CD4-positive, alpha-beta T cell treated with Interleukin-2 at 100 ng/mL for 4 hours (primary cell): Measurements from ENCODE around the gene CHAF1B.
A peak's percentile ranks its signal among the peaks of the same experiment; 100 is the strongest.
"Not testable (repeated sequence)": the region's sequence is repeated elsewhere in the genome, so short reads cannot be mapped to it uniquely, and the experiment has no call there.

ENCODE experiments used
- DNase-seq: peaks from one replicate; pipeline ENCODE4 v3.0.0-alpha.2; 2020; ENCODE audit warnings: low spot score

Gene CHAF1B

DNA sequence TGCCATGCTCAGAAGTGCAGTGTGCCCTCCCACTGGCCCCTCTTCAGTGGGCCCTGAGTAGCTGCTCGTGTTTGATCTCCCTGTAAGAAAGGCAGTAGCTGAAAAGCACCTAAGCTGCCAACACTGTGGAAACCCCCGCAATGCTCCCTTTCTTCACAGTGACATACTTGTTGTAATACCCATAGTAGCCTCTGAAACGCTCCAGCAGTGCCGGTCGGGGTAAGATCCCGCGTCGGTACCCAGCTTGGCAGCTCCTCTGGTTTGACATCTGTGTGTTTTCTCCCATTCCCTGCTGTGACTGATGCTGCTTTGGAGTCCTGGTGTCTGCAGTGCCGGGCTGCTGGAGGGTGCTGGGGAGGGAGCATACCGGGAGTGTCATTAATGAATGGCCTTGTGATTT, 3.6 kb downstream of the CHAF1B start:
- no peak for DNase-seq

DNA sequence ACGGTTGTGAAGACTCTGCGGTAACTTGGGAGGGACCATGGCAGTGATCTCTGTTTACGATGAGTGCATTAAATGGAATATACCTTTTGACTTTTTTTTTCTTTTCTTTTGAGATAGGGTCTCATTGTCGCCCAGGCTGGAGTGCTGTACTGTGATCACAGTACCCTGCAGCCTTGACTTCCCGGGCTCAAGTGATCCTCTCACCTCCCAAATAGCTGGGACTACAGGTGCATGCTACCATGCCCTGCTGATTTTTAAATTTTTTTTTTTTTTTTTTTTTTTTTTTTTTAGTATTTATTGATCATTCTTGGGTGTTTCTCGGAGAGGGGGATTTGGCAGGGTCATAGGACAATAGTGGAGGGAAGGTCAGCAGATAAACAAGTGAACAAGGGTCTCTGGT, 6.5 kb downstream of the CHAF1B start:
- not testable (repeated sequence) for DNase-seq

DNA sequence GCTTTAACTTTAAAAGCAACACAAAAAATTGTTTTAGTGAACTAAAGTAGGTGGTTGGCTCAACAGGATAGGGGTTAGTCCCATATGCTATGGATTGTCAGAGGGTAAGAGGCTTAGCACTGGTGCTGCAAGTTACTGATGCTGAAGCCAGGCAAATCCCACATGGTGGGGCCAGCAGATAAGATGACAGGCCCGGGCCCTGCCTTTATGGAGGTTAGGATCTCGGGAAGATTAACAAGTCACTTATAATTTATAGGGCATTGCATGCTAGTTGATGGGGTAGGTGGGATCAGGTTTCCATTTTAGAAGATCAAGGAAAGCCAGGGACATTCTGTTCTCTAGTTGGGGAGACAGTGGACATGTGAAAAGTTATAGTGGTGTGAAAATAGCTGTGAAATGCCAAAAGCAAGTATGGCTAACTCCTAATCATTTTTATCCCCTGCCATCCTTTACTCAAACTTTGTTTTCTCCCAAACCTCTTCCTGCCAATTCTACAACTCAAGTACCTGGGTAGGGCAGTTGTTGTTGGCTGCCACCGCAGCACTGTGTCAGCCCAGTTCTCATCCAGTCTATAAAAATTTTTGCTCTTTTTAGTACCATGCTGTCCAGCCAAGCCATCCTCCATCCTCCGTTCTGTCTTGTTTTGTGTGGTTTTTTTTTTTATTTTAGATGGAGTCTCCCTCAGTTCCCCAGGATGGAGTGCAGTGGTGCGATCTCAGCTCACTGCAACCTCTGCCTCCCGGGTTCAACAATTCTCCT, 10.3 kb downstream of the CHAF1B start:
- DNase-seq: no peak

DNA sequence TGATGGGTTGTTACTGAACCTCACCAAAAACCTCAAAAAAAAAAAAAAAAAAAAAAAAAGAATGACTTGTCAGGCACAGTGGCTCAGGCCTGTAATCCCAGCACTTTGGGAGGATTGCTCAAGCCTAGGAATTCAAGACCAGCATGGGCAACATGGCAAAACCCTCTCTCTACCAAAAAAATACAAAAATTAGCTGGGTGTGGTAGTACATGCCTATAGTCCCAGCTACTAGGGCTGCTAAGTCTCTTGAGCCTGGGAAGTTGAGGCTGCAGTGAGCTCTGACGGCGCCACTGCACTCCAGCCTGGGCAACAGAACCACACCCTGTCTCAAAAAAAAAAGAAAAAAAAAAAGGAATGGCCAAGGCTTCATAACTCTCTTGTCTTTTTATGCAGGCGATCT, 11.1 kb downstream of the CHAF1B start:
- DNase-seq: no peak

DNA sequence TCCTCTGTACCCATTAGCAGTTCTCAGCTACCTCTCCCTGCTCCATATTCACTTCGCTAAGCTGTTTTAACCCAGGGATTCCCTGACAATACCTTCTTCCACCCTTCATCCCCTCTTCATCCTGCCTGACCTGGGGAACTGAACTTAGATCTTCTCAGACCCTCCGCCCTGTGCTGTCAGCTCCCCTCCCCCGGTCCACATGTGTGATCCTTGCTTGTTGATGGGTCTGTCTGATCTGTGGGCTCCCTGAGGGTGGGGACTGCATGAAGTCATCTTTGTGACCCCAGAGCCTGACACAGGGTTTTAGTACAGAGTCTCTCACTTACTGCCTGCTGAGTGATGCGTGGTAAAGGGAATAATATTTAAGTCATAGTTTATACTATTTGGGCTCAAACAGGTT, 11.8 kb downstream of the CHAF1B start:
- no peak for DNase-seq

DNA sequence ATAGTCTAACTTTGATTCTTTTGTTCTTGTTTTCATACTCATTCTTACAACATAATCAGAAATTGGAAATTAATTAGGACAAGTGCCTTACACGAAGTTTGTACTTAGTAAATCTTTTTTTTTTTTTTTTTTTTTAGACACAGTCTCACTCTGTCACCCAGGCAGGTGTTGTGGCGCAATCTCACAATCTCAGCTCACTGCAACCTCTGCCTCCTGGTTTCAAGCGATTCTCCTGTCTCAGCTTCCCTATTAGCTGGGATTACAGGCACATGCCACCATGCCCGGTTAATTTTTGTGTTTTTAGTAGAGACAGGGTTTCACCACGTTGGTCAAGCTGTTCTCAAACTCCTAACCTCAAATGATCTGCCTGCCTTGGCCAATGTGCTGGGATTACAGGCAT, 12.4 kb downstream of the CHAF1B start:
- DNase-seq: no peak

DNA sequence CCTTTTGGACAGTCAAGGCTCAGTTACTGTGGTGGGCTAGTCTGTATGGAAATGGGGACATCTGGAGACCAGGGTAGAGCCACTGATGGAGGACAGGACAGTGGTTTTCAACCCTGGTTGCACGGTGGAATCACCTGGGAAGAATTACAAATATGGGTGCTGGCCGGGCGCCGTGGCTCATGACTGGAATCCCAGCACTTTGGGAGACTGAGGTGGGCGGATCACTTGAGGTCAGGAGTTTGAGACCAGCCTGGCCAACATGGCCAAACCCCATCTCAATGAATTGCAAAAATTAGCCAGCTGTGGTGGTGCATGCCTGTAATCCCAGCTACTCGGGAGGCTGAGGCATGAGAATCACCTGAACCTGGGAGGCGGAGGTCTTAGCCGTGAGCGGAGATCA, 14.5 kb downstream of the CHAF1B start:
- DNase-seq: not testable (repeated sequence)

DNA sequence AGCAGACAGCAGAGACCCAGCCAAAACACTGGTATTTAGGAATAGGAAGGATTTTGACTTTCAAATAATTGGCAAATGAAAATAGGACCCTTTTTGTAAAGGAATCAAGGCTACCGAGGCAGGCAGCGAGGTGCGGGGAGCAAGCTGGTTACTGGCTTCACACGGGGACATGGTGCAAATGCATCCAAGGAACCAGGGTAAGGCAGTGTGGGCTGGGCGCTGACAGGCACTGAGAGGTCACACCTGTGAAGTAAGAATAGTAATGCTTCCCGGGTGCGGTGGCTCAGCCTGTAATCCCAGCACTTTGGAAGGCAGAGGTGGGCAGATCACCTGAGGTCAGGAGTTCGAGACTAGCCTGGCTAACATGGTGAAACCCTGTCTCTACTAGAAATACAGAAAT, 15.5 kb downstream of the CHAF1B start:
- no peak for DNase-seq

DNA sequence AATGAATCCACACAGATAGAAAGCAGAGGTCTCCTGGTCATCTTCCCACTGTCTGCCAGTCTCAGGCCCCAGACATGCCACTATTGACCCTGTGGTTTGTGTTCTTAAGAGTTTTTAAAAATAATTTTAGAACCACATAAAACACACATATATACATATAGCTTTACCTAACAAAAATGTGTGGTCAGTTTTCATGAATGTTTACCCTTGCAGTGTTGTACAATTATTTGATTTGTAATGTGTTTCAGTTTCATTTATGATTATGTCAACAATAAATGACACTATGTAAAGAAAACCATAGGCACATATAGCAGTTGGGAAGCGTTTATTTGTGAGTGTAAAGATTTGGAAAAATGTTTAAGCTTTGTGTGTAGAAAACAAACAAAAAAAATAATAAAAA, 17.1 kb downstream of the CHAF1B start:
- DNase-seq: no peak

DNA sequence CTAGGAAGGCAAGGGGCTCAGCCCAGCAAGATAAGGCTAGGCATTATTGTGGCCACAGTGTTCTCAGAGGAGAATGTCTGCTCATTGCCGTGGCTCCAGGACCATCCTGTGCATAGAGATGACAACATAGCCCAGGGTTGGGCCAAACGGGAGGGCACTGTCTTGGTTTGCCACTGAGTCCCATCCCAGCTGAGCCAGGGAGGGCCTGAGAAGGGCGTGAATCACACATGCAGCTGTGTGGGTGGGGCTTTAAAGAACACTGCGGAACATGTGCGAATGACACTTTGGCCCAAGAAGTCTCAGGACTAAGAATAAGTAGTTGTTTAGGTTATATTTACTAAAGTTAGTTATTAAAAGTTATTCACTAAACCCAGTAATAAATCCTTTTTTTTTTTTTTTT, 18.5 kb downstream of the CHAF1B start:
- DNase-seq: no peak

DNA sequence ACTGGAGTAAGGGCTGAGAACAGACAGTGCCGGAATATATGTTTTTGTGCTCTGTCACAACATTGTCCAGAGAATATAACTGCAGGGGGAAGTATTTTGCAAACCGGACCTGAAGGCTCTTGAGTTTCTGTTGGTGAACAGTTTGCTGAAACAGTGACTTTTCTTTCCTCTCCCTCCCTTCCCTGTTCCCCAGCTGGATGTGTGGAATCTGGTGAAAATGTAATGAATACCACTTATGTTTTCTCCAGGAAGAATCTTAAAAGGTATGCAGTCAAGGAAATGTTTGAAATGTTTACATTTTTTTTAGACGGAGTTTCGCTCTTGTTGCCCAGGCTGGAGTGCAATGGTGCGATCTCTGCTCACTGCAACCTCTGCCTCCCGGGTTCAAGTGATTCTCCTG, 23.4 kb downstream of the CHAF1B start:
- DNase-seq: no peak

DNA sequence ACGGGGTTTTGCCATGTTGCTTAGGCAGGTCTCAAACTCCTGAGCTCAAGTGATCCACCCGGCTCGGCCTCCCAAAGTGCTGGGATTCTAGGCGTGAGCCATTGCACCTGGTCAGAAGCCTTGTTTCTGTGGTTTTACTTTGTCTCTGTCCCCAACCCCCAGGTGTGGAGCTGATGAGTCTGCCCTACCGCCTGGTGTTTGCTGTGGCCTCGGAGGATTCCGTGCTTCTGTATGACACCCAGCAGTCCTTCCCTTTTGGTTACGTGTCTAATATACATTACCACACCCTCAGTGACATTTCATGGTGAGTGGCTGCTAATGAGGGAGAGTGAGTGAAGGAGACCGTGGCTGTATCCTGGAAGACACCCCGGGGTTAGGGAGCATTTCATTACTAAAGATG, 26.1 kb downstream of the CHAF1B start:
- DNase-seq: no peak

DNA sequence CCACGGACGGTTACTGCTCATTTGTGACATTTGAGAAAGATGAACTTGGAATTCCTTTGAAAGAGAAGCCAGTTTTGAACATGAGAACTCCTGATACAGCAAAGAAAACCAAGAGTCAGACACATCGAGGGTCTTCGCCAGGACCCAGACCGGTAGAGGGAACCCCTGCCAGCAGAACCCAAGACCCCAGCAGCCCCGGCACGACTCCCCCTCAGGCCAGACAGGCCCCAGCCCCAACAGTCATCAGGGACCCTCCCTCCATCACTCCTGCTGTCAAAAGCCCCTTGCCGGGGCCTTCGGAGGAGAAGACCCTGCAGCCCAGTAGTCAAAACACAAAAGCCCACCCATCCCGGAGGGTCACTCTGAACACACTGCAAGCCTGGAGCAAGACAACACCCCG, 27.7 kb downstream of the CHAF1B start:
- DNase-seq: no peak

DNA sequence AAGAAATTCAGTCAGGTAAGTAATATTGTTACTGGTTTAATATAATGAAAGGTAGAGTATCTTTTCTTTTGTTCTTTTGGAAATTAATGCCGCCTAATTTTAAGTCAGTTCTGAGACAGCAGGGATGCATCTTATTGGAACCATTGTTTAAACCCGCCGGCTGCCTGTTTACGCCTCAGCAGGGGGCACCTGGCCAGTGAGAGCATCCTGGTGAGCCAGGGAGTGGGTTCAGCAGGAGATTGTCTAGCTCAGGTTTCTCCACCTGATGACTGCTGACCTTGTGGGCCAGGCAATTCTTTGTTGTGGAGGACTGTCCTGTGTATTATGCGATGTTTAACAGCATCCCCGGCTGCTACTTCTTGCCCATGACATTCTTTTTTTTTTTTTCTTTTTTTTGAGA, 30.2 kb downstream of the CHAF1B start:
- DNase-seq: no peak

DNA sequence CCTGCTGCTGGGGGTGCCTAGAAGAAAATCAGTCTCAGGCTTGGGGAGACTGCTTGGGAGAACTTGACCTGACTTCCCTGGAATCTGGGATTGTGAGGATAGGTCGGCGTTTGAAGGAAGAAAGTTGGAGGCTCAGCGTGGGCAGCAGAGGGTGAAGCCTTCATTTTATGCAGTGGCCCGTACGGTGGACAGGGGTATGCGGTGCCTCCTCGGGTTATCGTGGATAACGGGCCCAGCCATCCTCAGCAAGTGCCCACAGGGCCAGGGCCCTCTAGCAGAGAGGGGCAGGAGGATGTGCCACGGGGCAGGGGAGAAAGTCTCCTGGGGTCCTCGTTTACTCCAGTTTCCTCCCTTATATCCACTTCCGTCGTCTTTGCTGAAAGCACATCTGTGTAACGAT, 34.0 kb downstream of the CHAF1B start:
- DNase-seq: no peak

DNA sequence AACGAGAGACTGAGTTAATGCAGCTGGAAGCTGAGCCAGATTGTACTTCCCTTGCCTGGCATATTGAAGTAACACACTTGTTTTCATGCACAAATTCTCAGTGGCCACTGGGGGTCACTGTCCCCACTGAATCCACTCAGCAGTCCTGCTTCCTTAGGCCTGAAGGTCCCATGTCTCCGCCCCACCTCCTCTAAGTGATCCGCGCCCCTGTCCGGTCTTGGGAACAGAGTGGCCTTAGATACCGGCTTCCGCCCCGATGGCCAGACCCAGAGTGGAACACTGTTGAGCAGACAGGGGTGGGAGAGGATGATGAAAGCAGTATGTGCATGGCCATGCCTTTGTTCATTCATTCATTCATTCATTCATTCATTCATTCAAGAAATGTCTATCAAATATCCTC, 34.8 kb downstream of the CHAF1B start:
- DNase-seq: peak; percentile 39

DNA sequence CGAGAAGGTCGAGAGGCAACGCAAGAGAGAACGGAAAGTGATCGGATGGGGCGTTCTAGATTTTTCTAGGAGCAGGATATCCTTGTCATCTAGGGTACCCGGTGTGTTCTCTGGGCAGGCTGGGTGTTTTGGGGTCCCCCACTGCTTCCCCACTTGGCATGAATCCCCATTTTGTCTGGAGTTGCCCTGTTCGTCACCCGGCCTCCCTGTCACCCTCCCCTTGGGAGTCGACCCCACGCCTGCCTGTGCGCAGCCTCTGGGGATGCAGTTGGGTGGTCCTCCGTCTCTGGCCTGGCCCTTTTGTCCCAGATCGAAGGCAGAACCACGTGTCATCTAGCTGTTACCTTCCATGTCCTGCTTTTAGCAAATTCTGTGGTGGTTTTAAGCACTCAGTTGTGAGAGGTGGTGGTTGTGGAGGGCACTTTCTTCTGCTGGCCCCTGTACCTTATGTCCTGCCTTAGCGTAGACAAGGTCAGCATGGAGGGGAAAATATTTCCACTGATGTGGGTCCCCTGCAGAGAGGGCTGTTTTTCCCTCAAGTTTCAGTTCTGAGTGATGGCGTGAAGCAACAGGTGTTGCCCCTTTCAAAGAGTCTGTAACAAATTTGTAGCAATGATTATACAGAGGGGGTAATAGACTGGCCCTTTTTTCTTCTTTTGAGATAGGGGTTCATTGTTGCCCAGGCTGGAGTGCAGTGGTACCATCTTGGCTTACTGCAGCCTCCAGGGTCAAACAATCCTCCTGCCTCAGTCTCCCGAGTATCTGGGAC, 35.6 kb downstream of the CHAF1B start:
- no peak for DNase-seq

DNA sequence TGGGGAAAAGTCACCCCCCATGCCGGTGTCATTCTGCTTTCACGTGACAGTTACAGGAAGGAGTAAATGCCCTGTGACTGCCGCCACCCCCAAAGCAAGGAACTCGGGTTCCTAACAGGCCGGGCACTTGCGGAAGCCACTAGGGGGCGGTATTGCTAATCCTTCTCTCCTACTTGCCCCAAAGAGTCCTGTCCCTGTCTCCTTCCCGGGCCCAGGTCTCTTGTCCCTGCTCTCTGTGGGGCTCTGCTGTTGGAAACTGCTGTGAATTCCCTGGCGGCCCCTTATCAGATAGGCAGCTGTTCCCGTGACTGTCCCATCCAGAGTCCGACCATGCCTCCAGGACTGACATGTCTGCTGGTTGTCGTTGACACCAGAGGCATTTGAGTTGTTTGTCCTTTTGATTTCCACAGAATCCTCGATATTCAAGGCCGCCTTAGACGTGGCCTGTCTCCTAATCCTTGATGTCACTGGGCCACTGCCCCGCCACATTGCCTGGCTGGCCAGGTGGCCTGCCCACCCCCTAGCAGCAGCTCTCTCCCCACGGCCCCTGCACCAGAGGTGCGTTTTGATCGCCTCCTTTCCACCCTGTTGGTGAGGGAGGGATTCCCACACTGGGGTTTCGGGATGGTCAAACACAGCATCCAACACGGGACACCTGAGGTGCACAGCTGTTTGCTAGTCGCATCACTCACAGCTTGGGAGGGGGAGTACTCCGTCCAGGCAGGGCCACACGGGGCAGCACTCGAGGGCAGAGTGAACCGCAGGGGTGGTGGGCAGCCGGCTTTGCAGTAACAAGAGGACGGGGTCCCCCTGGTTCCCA, 37.3 kb downstream of the CHAF1B start:
- DNase-seq: peak; percentile 5

DNA sequence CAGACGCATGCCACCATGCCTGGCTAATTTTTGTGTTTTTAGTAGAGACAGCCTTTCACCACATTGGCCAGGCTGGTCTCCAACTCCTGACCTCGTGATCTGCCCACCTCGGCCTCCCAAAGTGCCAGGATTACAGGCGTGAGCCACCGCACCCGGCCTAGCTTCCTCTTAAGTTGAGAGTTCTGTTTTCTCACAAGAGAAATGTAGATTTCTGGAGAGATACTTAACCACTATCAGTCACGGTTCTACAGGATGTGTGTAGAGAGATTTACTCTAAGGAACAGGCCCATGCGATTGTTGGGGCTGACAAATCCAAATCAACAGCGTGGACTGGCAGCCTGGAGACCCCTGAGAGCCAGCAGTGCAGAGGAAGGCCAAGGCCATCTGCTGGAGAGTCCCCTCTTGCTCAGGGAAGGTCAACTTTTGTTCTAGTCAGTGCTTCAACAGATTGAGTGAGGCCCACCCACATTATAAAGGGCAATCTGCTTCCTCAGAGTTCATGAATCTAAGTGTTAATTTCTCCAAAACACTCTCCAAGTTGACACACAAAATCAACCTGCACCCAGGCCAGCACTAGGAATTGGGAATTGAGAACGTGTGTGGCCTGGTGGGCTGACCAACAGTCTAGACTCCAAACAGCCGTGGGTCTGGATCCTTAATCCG, 38.7 kb downstream of the CHAF1B start:
- DNase-seq: no peak

DNA sequence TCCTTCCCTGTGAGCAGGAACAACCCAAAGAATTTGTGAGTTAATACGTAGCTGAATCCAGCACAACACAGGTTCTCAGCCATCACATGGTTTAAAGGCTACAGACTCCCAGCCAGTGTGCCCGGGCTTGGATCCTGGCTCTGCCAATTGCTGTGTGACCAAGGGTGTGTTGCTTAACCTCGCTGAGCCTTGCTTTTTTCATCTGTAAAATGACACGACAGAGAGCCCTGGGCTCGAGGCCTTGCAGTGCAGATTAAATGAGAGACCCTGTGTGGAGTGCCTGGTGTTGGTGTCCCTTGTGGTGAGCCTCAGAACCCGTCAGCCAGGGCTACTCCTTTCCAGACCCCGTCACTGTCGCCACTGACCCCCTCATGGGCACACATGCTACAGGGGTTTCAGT, 39.4 kb downstream of the CHAF1B start:
- no peak for DNase-seq

DNA sequence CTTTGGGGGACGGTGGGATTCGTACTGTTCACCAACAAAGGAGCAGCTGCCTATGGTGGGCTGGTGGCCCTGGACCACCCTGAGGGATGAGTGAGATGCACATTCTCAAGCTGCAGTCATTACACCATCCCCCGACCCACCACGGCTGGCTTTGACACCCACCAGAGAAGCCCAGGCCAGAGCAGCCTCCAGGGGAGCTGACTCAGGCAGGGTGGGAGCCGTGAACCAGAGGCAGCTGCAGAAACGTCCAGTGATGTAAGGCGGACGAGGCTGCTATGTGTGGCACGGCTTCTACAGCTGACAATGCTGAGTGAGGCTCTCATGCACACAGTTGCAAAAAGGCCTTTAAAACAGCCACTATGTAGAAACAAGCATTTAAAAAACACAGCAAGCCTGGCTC, 40.1 kb downstream of the CHAF1B start:
- no peak for DNase-seq

DNA sequence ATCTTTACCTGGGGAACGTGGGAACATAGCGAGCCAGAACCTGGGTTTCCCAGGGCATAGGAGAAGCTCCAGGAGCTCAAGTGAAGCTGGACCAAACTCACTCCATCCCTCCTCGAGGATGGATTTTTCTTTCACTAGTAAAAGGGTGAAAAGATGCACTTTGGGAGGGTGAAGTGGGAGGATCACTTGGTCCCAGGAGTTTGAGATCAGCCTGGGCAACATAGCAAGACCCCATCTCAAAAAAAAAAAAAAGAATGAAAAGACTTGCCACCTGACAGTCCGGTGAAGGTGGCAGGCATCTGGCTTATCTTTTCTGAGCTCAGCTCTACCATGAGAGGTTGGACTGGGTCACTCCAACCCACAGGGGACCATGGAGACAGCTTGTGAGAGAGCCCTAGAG, 42.3 kb downstream of the CHAF1B start:
- no peak for DNase-seq
